Amniotic stem cell (primary cell): ENCODE measurements around the gene ALDH8A1.

Experiments used
- DNase-seq: peaks from one replicate; lab custom pipeline; 2025; lab: John Stamatoyannopoulos, UW

The ALDH8A1 gene, protein sequence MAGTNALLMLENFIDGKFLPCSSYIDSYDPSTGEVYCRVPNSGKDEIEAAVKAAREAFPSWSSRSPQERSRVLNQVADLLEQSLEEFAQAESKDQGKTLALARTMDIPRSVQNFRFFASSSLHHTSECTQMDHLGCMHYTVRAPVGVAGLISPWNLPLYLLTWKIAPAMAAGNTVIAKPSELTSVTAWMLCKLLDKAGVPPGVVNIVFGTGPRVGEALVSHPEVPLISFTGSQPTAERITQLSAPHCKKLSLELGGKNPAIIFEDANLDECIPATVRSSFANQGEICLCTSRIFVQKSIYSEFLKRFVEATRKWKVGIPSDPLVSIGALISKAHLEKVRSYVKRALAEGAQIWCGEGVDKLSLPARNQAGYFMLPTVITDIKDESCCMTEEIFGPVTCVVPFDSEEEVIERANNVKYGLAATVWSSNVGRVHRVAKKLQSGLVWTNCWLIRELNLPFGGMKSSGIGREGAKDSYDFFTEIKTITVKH

DNA sequence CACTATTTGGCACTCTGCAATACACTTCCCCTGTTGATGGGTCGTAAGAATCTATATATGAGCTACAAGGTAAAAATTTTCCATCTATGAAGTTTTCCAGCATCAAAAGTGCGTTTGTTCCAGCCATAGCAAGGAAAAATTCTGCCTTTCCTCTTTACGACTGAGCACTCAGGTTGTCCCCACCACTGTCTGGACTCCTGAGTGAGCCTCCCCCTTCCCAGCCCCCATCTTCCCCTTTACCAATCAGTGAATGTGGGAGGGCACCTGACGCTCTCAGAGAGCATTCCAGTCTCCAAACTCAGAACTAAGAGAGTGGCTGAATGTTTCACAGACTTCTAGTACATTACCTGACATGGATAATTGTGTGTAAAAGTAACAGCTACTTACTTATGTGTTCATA, at the start of gene ALDH8A1:
ALDH8A1 (minus strand) TSS at position 175 of the 400 bp plus-strand sequence; CDS start at position 127, 48 bp downstream.
- DNase-seq, result no peak

DNA sequence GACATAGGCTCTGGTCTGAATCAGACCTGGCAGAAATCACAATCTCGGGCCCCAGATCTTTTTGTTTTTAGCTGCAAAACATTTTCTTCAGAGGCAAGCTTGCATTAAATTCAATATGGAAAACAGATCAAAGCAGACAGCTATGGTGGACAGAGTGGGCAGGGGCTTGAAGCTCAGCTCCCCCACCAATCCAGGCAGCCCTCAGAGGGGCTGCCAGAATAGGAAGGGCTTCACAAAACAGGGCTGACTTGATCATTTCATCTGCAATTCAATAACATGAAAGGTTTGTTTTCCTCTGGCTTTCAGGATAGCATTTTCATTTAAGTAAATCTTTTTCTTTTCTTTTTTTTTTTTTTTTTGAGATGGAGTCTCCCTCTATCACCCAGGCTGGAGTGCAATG, 49.2 kb upstream of the ALDH8A1 start:
- no peak for DNase-seq

DNA sequence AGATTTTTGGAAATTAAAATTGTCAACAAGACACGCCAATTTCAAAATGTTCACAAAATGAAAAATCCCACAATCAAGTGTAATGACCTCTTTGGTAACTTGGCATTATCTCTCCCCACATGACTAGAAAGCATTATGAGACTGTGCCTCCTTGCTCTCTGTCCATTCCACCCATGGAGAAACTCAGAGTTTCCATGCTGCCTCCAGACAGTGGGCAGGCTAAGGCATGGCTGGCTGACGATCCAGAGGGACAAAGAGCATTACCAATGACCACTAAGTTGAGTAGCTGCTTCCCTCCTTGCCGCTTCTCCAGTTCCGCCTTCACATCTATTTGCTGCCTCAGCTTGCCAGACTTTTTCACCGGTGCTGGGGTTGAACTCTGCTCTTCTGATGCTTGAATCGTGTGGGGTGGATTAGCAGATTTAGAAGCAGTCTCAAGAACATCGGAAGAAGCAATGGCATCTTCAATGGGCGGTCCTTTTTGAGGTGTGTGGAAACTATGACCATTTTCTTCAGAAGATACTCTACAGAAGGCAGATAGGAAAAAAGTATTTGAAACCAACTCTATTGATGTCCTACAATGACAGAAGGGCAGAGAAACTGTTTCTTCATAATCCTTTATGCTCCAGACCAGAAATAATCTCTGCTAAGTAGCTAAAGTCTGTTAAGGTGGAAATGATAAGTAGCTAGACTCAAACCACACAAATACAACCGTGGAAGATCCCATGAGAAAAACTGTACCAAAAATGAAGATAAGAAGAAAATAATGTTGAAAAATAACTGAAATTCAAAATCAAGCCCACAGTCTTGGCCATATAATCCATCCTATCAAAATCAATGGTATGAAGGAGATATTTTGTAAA, 47.5 kb upstream of the ALDH8A1 start:
- DNase-seq, result no peak

DNA sequence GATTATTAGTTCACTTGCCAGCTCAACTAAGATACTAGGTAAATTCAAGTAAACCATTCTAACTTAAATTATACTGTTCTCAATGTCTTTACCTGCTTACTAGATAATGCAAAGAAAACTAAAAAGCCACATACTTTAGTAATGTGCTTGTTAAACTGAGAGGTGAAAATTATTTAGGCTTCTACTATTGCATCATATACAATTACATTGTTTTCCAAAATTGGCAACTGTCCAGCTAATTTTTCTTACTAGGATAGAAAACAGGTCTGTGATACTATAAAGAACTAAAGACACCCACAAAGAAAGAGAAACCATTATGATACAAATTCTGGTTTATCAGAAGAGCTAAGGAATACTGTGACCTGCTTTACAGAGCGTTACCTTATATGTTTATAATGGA, 45.6 kb upstream of the ALDH8A1 start:
- DNase-seq, result no peak

DNA sequence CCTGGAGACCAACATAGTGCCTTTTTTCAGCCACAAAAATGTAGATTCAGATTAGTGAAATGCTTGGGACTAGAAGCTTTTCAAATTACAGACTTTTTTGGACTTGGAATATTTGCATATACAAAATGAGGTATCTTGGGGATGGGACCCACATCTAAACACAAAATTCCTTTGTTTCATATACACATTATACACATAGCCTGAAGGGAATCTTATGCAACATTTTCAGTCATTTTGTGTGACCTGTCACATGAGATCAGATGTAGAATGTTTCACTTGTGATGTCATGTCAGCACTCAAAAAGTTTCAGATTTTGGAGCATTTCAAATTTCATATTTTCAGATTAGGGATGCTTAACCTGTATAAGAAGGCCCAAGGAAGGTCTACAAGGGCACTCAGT, 44.5 kb upstream of the ALDH8A1 start:
- no peak for DNase-seq

DNA sequence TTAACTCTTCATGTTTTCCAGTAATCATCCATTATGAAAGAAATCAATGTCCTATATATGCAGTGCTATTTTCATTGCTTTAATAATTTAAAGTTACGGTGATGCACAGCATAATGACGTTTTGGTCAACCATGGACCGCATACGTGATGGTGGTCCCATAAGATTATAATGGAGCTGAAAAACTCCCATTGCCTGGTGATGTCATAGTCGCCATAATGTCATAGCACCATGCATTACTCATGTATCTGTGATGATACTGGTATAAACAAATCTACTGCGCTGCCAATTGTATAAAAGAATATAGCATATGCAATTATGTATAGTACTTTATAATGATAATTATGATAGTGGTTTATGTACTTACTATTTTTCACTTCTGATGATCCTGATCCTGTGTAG, 42.3 kb upstream of the ALDH8A1 start:
- DNase-seq, result no peak

DNA sequence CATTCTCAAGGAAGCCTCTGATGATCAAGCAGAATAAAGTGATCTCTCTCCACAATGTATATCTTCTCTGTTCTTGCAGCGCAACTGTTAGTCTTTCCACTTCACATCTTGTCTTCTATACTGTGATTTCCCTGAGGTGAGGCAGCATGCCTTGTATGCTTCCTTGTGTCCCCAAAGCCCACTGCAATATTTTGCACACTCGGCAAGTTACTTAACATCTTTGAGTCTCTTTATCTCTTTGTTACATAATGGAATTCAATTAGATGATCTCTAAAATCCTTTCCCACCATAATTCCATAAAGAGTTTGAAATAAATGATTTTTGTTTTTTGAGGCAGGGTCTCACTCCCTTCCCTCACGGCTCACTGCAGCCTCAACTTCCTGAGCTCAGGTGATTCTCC, 40.4 kb upstream of the ALDH8A1 start:
- DNase-seq, result no peak

DNA sequence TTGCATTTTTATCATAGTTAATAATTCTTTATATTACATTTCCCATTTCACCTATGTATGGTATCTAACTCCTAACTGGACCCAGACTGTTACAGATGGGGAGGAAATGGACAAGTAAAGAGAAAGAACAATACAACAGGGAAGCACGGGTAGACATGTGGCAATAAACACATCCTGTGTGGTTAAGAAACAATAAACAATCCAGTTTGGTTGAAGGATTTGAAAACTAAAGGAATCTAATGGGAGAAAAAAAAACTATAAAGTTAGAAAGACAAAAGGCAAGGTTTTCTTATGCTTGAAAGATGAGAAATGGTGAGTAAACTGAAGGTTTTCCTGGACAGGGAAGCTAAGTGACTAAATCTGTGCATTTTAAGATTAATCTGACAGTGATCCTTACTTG, 34.9 kb upstream of the ALDH8A1 start:
- no peak for DNase-seq

DNA sequence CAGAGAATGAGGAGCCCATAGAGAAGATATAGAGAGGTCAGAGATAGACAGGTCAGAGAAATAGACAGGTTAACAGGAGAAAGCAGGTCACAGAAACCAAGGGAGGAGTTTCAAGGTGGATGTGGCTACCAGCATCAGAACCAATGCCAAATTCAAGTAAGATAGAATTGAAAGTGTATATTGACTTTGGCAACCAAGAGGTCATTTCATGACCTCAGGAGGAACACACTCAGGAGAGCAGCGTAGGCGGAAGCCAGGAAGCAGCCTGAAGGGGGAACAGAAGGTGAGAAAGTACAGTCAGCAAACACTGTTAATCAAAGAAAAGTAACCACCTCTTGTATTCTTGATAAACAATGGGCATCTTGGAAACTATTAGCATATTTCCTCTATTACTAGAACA, 33.9 kb upstream of the ALDH8A1 start:
- DNase-seq, result no peak

DNA sequence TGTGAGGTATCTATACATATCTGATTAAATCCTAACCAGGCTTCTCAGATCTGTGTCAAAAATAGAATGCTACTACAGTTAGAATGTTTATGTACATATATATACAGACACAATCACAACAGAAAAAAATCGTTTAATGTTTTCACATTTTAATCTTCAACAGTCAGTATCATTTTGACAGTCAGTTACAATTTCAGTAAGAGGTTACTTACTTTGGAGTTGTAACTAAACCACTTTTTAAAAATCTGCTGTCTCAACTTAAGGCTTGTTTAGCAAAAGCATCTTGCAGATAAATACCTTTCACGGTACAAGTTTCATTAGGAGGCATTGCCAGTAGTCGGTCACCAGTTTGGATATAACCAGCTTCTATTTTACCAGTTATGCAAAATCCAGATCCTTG, 32.3 kb upstream of the ALDH8A1 start:
- no peak for DNase-seq

DNA sequence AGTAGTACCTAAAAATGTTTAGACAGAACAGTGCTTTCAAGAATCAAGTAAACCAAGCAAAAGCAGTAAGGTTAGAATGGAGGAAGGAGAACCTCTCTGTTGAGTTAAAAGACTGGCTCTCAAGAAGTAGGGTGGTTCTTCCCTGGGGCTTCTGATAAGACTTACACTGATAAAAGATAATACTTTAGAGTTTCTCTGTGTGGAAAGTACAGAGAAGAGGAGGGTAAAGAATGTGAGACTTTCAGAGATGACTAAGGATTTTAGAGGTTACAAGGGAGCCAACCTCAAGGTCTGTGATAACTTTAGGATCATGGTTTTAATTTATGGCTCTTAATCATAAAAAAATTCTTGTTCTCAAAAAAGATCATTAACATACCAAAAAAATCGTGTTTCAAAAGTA, 30.9 kb upstream of the ALDH8A1 start:
- no peak for DNase-seq

DNA sequence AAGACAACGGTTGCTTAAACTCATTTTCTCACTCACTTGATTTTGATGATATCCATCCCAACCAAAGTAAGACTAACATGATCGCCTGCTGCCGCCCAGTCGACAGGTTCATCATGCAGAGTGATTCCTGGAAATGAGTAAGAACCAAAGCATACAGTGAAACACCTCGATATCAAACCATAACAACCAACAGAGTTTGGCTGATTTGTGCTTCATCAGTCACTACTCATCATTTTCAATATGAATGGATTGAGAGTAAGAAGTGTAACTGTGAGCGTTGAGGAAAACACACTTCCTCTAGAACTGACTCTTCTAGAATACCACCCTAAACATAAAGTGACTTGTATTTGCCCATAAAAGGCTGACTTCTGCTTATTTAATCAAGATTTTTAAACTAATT, 29.2 kb upstream of the ALDH8A1 start:
- no peak for DNase-seq

DNA sequence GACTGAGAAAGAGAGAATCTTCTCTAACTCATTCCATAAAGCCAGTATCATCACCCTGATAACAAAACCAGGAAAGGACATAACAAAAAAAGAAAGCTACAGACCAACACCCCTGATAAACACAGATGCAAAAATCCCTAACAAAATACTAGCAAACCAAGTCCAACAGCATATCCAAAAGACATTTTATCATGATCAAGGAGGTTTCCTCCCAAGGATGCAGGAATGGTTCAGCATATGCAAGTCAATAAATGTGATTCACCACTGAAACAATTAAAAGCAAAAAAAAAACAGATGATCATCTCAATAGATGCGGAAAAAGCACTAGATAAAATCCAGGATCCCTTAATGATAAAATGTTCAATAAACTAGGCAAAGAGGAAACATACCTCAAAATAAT, 24.5 kb upstream of the ALDH8A1 start:
- DNase-seq, result no peak

DNA sequence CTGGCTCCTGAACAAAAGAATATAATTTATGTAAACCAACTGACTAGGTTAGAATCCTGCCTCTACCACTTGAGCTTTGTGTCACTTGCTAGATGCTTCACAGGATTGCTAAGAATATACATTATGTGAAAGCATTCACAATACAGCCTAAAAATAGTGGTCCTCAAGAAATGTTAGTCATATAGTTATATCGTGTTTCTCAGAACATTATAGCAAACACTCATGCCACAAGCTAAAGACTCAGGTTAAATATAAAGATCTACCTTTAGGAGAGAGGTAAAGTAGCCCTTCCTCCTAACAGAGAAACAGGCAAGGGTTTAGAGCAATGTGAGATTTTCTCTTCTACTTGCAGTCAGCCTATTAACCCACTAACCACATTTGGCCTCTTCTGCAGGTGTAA, 17.8 kb upstream of the ALDH8A1 start:
- no peak for DNase-seq

DNA sequence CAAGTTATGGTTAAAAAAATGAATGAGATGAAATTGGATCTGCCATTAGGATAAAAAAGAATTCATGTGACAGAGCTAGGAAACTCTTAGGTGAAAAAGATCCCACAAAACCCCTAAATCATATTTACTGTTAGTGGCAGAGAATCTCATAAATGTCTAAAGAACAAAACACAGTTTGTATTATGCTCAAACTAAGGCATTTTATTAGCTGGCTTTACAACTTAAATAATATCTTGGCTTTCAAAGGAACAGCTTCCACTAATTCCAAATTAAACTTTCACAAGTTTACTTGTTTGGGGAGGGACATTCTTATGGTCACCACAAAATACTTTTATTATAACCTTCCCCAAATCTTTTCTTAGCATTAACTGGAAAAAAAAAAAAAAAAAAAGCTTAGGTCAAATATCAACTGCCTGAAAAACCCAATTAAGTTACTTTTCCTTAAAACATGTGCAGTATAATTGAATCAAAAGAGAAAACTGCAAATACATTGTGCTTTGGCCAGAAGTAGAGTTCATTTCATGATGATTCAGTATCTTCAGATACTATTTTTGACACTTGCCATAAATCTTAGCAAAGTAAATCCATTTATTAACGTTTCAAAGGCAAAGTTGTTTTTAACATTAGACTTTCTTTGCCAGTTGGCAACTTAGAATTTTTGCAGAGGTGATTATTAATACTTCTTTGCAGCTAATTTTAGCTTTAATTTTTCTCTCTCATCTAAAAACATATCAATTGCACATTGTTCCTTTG, 14.7 kb upstream of the ALDH8A1 start:
- no peak for DNase-seq

DNA sequence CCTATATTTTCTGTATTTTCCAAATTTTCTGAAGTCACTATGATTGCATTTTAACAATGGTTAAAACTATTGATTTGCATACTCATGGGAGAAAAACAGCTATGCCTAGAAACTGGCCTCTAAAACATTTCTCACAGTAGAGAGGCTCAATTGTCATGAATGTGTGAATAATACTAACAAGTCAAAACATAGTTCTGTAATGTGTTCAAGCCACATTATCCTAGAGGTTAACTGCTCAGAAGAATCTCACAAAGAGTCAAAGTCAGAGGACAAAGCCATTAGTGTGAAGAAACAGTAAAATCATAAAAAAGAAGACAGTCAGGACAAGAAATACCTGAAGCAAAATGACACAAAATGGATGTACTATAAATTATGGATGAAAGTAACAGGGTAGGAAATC, 12.5 kb upstream of the ALDH8A1 start:
- no peak for DNase-seq

DNA sequence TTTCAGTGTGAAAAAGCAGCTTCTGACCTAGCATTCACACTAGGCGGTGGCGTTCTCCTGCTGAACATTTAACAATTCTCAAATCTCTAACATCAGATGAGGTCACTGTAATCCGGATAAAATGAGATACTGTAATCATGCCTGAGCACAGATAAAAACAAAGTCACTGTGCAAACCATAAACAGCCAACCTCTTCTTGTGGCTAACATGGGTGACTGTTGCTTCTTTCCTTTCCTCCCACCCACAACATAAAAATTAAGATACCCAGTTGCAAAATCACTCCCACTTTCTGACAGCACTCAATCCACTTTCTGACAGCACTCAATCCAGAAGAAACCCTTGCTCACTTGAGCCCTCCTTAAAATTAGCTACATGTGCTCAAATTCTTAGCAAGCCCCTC, 11.5 kb upstream of the ALDH8A1 start:
- DNase-seq, result no peak

DNA sequence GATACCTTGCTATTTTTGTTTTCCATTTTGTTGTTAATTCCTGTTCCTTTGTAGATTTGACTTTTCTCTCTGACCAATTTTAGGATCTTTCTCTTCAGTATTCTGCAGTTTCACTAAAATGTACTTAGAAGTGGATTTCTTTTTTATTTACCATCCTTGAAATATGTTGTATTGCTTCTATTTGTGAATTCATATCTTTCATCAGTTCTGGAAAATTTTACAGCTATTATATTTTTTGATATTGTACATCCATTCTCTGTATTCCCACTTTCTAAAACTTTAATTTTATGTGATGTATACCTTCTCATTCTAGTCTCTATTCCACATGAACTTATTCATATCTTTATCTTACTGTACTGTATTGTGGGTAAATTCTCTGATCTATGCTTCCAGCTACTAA, 9.7 kb upstream of the ALDH8A1 start:
- DNase-seq, result no peak

DNA sequence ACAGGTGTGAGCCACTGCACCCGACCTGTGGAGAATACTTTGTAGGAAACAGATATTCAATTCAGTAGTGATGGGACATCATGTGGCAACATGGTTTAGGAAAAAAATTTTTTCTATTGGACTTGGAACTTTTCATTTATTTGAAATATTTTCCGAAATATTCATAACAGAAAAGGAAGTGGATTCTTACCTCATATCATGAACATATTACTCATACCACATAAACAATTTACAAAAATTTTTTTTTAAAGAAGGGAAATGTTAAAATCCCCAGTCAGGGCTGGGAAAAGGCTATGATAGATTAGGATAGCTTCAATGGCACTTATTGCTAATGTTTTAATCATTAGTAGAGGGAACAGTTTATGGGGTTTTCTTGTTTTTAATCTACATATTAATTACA, 6.8 kb upstream of the ALDH8A1 start:
- DNase-seq, result no peak

DNA sequence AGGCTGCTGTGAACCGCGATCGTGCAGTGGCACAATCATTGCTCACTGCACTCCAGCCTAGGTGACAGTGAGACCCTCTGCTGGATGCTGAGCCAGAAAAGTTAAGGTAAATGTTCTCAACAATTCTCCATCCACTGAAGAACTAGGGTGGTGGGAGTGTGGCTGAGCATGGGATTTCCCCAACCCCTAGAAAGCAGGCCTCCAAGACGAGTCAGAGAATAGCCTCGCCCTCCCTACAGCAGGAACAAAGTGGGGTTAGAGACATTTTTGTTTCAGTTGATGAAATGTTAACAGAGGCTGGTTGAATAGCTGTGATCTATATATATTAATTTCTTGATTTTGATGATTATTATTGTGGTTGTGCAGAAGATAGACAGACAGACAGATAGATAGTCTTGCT, 6.1 kb upstream of the ALDH8A1 start:
- DNase-seq, result no peak

DNA sequence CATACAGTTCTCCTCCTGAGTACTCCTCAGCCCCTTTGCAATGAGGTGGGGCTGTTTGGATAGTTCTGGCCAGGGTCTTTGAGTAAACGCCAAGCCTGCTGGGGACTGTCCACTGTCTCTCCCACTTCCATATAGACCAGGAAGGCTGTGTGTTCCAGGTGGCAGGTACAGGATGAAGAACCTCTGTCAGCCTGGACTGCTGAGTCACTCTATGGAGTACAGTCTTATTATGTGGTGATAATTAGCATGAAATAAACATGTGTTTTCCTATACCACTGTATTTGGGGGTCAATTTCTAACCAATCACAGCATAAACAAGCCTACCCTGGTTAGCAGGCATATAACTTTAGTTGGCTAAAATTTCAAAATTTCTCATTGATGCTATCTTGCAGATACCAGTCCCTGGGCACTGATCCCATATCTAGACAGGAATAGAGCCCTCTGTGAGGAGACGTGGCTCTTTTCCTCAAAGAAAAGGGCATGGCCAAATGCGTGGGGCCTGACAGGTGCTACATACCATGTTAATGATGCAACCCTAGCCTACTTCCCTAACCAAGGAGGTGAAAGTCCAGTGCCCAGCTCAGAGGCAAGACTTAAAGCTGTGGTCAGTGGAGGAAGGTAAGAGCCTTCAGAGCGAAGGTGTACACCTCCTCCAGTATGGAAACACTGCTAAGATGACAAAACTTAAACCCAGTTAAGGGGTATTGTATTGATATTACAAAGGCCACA, 4.5 kb upstream of the ALDH8A1 start:
- no peak for DNase-seq
